H9 (cell line): ENCODE results near the gene LRPAP1. TPM values are rescaled to one million over a fixed set of nuclear protein-coding genes. Genes with fewer than 3 reads are reported as not detected.

Experiments
- DNase-seq: peaks from one replicate; pipeline ENCODE4 v3.0.0-alpha.2; 2017
- H2AFZ ChIP-seq: one replicate; pipeline ENCODE4 v1.6.1; 2013; ENCODE audit warnings: mild to moderate bottlenecking, low read length, control low read depth, moderate library complexity
- H2AK5ac ChIP-seq: 2 replicates; pipeline ENCODE4 v1.6.1; 2013; ENCODE audit warnings: low read length, control low read depth, mixed read lengths; ENCODE audit not compliant: insufficient read length
- H2BK120ac ChIP-seq: one replicate; pipeline ENCODE4 v1.6.1; 2013; ENCODE audit warnings: low read depth, mild to moderate bottlenecking, low read length, control low read depth, inconsistent platforms; ENCODE audit not compliant: poor library complexity, severe bottlenecking
- H2BK12ac ChIP-seq: 2 replicates; pipeline ENCODE4 v1.6.1; 2013; ENCODE audit warnings: low read length, control low read depth, mixed read lengths, low read depth; ENCODE audit not compliant: insufficient read length
- H2BK15ac ChIP-seq: 2 replicates; pipeline ENCODE4 v1.6.1; 2013; ENCODE audit warnings: low read depth, low read length, control low read depth
- H2BK20ac ChIP-seq: one replicate; pipeline ENCODE4 v1.6.1; 2013; ENCODE audit warnings: low read depth, mild to moderate bottlenecking, low read length, control low read depth, inconsistent platforms; ENCODE audit not compliant: poor library complexity, severe bottlenecking
- H2BK5ac ChIP-seq: 2 replicates; pipeline ENCODE4 v1.6.1; 2013; ENCODE audit warnings: low read length, control low read depth, mixed read lengths; ENCODE audit not compliant: insufficient read length
- H3K14ac ChIP-seq: 2 replicates; pipeline ENCODE4 v1.6.1; 2013; ENCODE audit warnings: low read length, control low read depth; ENCODE audit not compliant: insufficient read depth
- H3K18ac ChIP-seq: 2 replicates; pipeline ENCODE4 v1.6.1; 2013; ENCODE audit warnings: low read depth, mild to moderate bottlenecking, mixed read lengths, low read length, control low read depth; ENCODE audit not compliant: insufficient read length
- H3K23ac ChIP-seq: 2 replicates; pipeline ENCODE4 v1.6.1; 2013; ENCODE audit warnings: low read length, control low read depth, mixed read lengths, low read depth; ENCODE audit not compliant: insufficient read length
- H3K23me2 ChIP-seq: 2 replicates; pipeline ENCODE4 v1.6.1; 2013; ENCODE audit warnings: low read depth, mild to moderate bottlenecking, mixed read lengths, low read length, control low read depth; ENCODE audit not compliant: insufficient read length, poor library complexity, severe bottlenecking
- H3K27ac ChIP-seq: 2 replicates; pipeline ENCODE4 v1.5.1; 2013; ENCODE audit warnings: low read length, control low read depth, mixed read lengths, low read depth; ENCODE audit not compliant: insufficient read length
- H3K27me3 ChIP-seq: 2 replicates; pipeline ENCODE4 v1.6.1; 2013; ENCODE audit warnings: low read length, control low read depth, inconsistent platforms; ENCODE audit not compliant: insufficient read depth
- H3K4ac ChIP-seq: 2 replicates; pipeline ENCODE4 v1.6.1; 2013; ENCODE audit warnings: low read depth, mild to moderate bottlenecking, control low read depth, inconsistent platforms, low read length, moderate library complexity
- H3K4me1 ChIP-seq: 2 replicates; pipeline ENCODE4 v1.6.1; 2013; ENCODE audit warnings: low read length, control low read depth, inconsistent platforms; ENCODE audit not compliant: insufficient read depth
- H3K4me2 ChIP-seq: 2 replicates; pipeline ENCODE4 v1.6.1; 2013; ENCODE audit warnings: low read length, control low read depth, mixed read lengths; ENCODE audit not compliant: insufficient read length, insufficient read depth
- H3K56ac ChIP-seq: 2 replicates; pipeline ENCODE4 v1.6.1; 2013; ENCODE audit warnings: low read depth, mild to moderate bottlenecking, mixed read lengths, low read length, control low read depth; ENCODE audit not compliant: insufficient read length
- H3K79me1 ChIP-seq: 2 replicates; pipeline ENCODE4 v1.6.1; 2013; ENCODE audit warnings: low read depth, mild to moderate bottlenecking, moderate library complexity, low read length, control low read depth, inconsistent platforms; ENCODE audit not compliant: insufficient read depth, poor library complexity, severe bottlenecking
- H3K79me2 ChIP-seq: 2 replicates; pipeline ENCODE4 v1.6.1; 2013; ENCODE audit warnings: low read length, control low read depth, inconsistent platforms; ENCODE audit not compliant: insufficient read depth
- H3K9ac ChIP-seq: 2 replicates; pipeline ENCODE4 v1.6.1; 2013; ENCODE audit warnings: low read length, control low read depth, mixed read lengths; ENCODE audit not compliant: insufficient read length; ENCODE audit errors: extremely low read depth
- H3K9me3 ChIP-seq: one replicate; pipeline ENCODE4 v1.6.1; 2013; ENCODE audit warnings: low read depth, low read length, inconsistent platforms; ENCODE audit not compliant: control insufficient read depth
- H3T11ph ChIP-seq: one replicate; pipeline ENCODE4 v1.6.1; 2013; ENCODE audit warnings: mild to moderate bottlenecking, low read length, control low read depth, inconsistent platforms
- H4K20me1 ChIP-seq: one replicate; pipeline ENCODE4 v1.6.1; 2013; ENCODE audit not compliant: control insufficient read depth, insufficient read length, insufficient read depth
- H4K5ac ChIP-seq: 2 replicates; pipeline ENCODE4 v1.6.1; 2013; ENCODE audit warnings: low read depth, mild to moderate bottlenecking, mixed read lengths, low read length, control low read depth; ENCODE audit not compliant: insufficient read length
- H4K8ac ChIP-seq: replicated peaks from 2 replicates; pipeline ENCODE4 v1.6.1; 2013; ENCODE audit warnings: low read length, control low read depth, mixed read lengths, low read depth; ENCODE audit not compliant: insufficient read length
- H4K91ac ChIP-seq: 2 replicates; pipeline ENCODE4 v1.6.1; 2013; ENCODE audit warnings: low read depth, mild to moderate bottlenecking, moderate library complexity, mixed read lengths, low read length, control low read depth; ENCODE audit not compliant: insufficient read length
- H3K27ac Mint-ChIP-seq, 3 experiments: 2 replicates in 2 of 3; 3 replicates in 1 of 3; pipeline ENCODE4 v1.8.0; 2020 to 2021; ENCODE audit warnings: mixed read lengths in 3 of 3, mild to moderate bottlenecking in 1 of 3, moderate library complexity in 1 of 3
- H3K27me3 Mint-ChIP-seq: 2 replicates; pipeline ENCODE4 v1.8.0; 2021; ENCODE audit warnings: low read depth, mild to moderate bottlenecking, moderate library complexity, mixed read lengths
- H3K36me3 Mint-ChIP-seq, 3 experiments: 2 replicates in 2 of 3; 3 replicates in 1 of 3; pipeline ENCODE4 v1.8.0; 2020 to 2021; ENCODE audit warnings: low read depth in 3 of 3, mixed read lengths in 3 of 3; ENCODE audit not compliant: insufficient read depth in 1 of 3
- H3K4me1 Mint-ChIP-seq, 2 experiments: 2 replicates each; pipeline ENCODE4 v1.8.0; 2020; ENCODE audit warnings: mixed read lengths in 2 of 2
- H3K4me3 Mint-ChIP-seq, 2 experiments: 2 replicates in 1 of 2; 3 replicates in 1 of 2; pipeline ENCODE4 v1.8.0; 2020 to 2021; ENCODE audit warnings: mild to moderate bottlenecking in 2 of 2, mixed read lengths in 2 of 2, moderate library complexity in 1 of 2
- H3K9me3 Mint-ChIP-seq, 2 experiments: 2 replicates in 1 of 2; 3 replicates in 1 of 2; pipeline ENCODE4 v1.8.0; 2020; ENCODE audit warnings: mild to moderate bottlenecking in 2 of 2, mixed read lengths in 2 of 2, moderate library complexity in 1 of 2
- WGBS: extraction: QIAGEN DNeasy Blood & Tissue Kit; methylation state at CpG from one replicate; pipeline ENCODE4 v1.1.7; 2013; ENCODE audit warnings: missing lambda C conversion rate, low lambda C conversion rate, mixed read lengths; ENCODE audit not compliant: insufficient read length; ENCODE audit errors: extremely low coverage; 5-methylcytosine and 5-hydroxymethylcytosine counted together
- total RNA-seq: library from RNA; stranded (reverse); gene quantifications from 2 replicates; pipeline ENCODE4 v1.2.1, GENCODE V29; 2021
- TF ChIP-seq, protein P1 (sequence below): fragments of 200-600 bp; sonication (generic); conservative IDR thresholded peaks from 3 replicates; pipeline ENCODE4 v1.8.0; 2021; ENCODE audit warnings: antibody characterized with exemption, mild to moderate bottlenecking

The LRPAP1 gene
- total RNA-seq, 1 experiment from 2014 or later: 85.9 TPM

- H2BK120ac ChIP-seq: no peak overlapping the region
- H3K9me3 ChIP-seq: no peaks in the 10 kb centered on the region
- WGBS: no CpG with 5 or more reads among the region's 28 CpGs
- Mint-ChIP-seq H3K27ac (no peak overlapping the region), H3K27me3 (peaks cover 90% of the 10 kb centered on the region), H3K4me3 (no peak overlapping the region), H3K36me3 (no peaks in the 10 kb centered on the region; a peak in 1 of 7 replicates), H3K9me3 (no peaks in the 10 kb centered on the region; a peak in 1 of 5 replicates), H3K4me1 (peaks cover 12 to 24% of the 10 kb centered on the region in 2 experiments)
- H3K23ac ChIP-seq: no peak overlapping the region
- no peak overlapping the region for H3T11ph ChIP-seq
- no peak overlapping the region for H2AK5ac ChIP-seq
- no peaks in the 10 kb centered on the region for H3K4me1 ChIP-seq
- H4K8ac ChIP-seq: no peak overlapping the region
- TF ChIP-seq, protein P1, sequence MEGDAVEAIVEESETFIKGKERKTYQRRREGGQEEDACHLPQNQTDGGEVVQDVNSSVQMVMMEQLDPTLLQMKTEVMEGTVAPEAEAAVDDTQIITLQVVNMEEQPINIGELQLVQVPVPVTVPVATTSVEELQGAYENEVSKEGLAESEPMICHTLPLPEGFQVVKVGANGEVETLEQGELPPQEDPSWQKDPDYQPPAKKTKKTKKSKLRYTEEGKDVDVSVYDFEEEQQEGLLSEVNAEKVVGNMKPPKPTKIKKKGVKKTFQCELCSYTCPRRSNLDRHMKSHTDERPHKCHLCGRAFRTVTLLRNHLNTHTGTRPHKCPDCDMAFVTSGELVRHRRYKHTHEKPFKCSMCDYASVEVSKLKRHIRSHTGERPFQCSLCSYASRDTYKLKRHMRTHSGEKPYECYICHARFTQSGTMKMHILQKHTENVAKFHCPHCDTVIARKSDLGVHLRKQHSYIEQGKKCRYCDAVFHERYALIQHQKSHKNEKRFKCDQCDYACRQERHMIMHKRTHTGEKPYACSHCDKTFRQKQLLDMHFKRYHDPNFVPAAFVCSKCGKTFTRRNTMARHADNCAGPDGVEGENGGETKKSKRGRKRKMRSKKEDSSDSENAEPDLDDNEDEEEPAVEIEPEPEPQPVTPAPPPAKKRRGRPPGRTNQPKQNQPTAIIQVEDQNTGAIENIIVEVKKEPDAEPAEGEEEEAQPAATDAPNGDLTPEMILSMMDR: no peak
- H3K79me1 ChIP-seq: no peaks in the 10 kb centered on the region
- H2BK12ac ChIP-seq: no peak overlapping the region
- DNase-seq: no peak
- H3K18ac ChIP-seq: no peak overlapping the region
- no peak overlapping the region for H2BK20ac ChIP-seq
- no peak overlapping the region for H4K91ac ChIP-seq
- no peak overlapping the region for H4K5ac ChIP-seq
- H3K79me2 ChIP-seq: no peaks in the 10 kb centered on the region
- no peak overlapping the region for H3K14ac ChIP-seq
- H2BK5ac ChIP-seq: no peak overlapping the region
- H3K27ac ChIP-seq: no peak overlapping the region
- no peak overlapping the region for H3K56ac ChIP-seq
- H3K23me2 ChIP-seq: no peaks in the 10 kb centered on the region
- H2BK15ac ChIP-seq: no peak overlapping the region
- no peak overlapping the region for H3K4me2 ChIP-seq
- H4K20me1 ChIP-seq: peaks cover 4% of the 10 kb centered on the region
- H3K27me3 ChIP-seq: peaks cover 25% of the 10 kb centered on the region; the same call in 1 of the 2 replicates
- H3K4ac ChIP-seq: no peak overlapping the region
- H2AFZ ChIP-seq: no peak overlapping the region
- H3K9ac ChIP-seq: no peak overlapping the region
Observed at GRCh38 chr4:3495204-3495975, 36.8 kb downstream of the LRPAP1 start.
